Natural killer cell (primary cell): ENCODE measurements around the gene NREP. TPM values are rescaled to one million over a fixed set of nuclear protein-coding genes. Genes with fewer than 3 reads are reported as not detected.

ENCODE experiments used
- ATAC-seq, 3 donors: fragments of 150-1000 bp in 2 of 3; fragments of 200-7000 bp in 1 of 3; cut with Tn5 transposase; 1 replicate in 1 of 3; 2 replicates in 2 of 3; pipeline ENCODE4 v1.10.0; 2021; ENCODE audit warnings: mild to moderate bottlenecking in 2 of 3, moderate library complexity in 2 of 3
- DNase-seq, 2 donors: peaks; one replicate each; pipeline versions ENCODE4 v3.0.0 to v3.0.0-alpha.2; 2013 to 2021; ENCODE audit warnings: mixed read lengths in 1 of 2
- H3K27ac ChIP-seq: one replicate; pipeline ENCODE4 v1.5.1; 2013; ENCODE audit warnings: mild to moderate bottlenecking, low read length
- H3K27me3 ChIP-seq: one replicate; pipeline ENCODE4 v1.6.1; 2013; ENCODE audit warnings: low read length; ENCODE audit not compliant: control insufficient read depth, insufficient read depth
- H3K36me3 ChIP-seq: one replicate; pipeline ENCODE4 v1.6.1; 2013; ENCODE audit warnings: low read length; ENCODE audit not compliant: control insufficient read depth, insufficient read depth
- H3K4me1 ChIP-seq: one replicate; pipeline ENCODE4 v1.6.1; 2013; ENCODE audit warnings: low read length; ENCODE audit not compliant: control insufficient read depth, insufficient read depth
- H3K4me3 ChIP-seq: one replicate; pipeline ENCODE4 v1.5.1; 2013; ENCODE audit warnings: low read length
- H3K9me3 ChIP-seq: one replicate; pipeline ENCODE4 v1.6.1; 2013; ENCODE audit warnings: low read length; ENCODE audit not compliant: control insufficient read depth, insufficient read depth
- H3K27ac Mint-ChIP-seq, 2 donors: one replicate each; pipeline ENCODE4 v1.8.0; 2022; ENCODE audit warnings: mild to moderate bottlenecking in 2 of 2, mixed read lengths in 2 of 2, moderate library complexity in 1 of 2
- H3K27me3 Mint-ChIP-seq, 2 donors: one replicate each; pipeline ENCODE4 v1.8.0; 2022; ENCODE audit warnings: low read depth in 2 of 2, mixed read lengths in 2 of 2
- H3K36me3 Mint-ChIP-seq: one replicate; pipeline ENCODE4 v1.8.0; 2022; ENCODE audit warnings: mixed read lengths
- H3K4me1 Mint-ChIP-seq, 2 donors: one replicate each; pipeline ENCODE4 v1.8.0; 2022; ENCODE audit warnings: mixed read lengths in 2 of 2
- H3K4me3 Mint-ChIP-seq: one replicate; pipeline ENCODE4 v1.8.0; 2022; ENCODE audit warnings: mild to moderate bottlenecking, moderate library complexity, mixed read lengths
- H3K9me3 Mint-ChIP-seq, 2 donors: one replicate each; pipeline ENCODE4 v1.8.0; 2022; ENCODE audit warnings: mixed read lengths in 2 of 2
- CTCF ChIP-seq: fragments of 200-600 bp; IDR thresholded peaks from one replicate; pipeline ENCODE4 v1.8.0; 2022; ENCODE audit warnings: antibody characterized with exemption
- WGBS: methylation state at CpG from one replicate; pipeline ENCODE4 v1.1.7; 2013; ENCODE audit warnings: missing lambda C conversion rate; ENCODE audit not compliant: insufficient coverage; 5-methylcytosine and 5-hydroxymethylcytosine counted together
- intact Hi-C: fragments of 100-400 bp; cut with micrococcal nuclease; formaldehyde crosslinking; loops from one replicate; pipeline ENCODE4 v1.14.2; 2022
- total RNA-seq, 4 donors: library from RNA; stranded (reverse); fragments of 120-200 nt in 1 of 4; gene quantifications; one replicate each; pipeline versions ENCODE4 v1.2.3 to v1.2.4, GENCODE V29; 2013 to 2022

NREP gene
- total RNA-seq, 3 donors from 2014 or later (not counting 1 experiment from before 2014, with no cell fraction given), result 7.6 to 9.9 (median 8.4) TPM

GRCh38 chr5:111765613-111766571 lies 8.9 kb upstream of the NREP start:
- Histone ChIP-seq H3K4me1 (no peaks in the 10 kb centered on the region), H3K36me3 (no peaks in the 10 kb centered on the region), H3K4me3 (no peak overlapping the region), H3K27me3 (no peaks in the 10 kb centered on the region), H3K27ac (no peak overlapping the region), H3K9me3 (no peaks in the 10 kb centered on the region)
- Mint-ChIP-seq H3K9me3 (no peaks in the 10 kb centered on the region), H3K27me3 (peaks cover 0 to 8% of the 10 kb centered on the region in 2 donors), H3K4me1 (no peaks in the 10 kb centered on the region), H3K36me3 (no peaks in the 10 kb centered on the region), H3K4me3 (no peak overlapping the region), H3K27ac (no peak overlapping the region)
- no peak for TF ChIP-seq CTCF
- DNase-seq (no peak), ATAC-seq (no peak)
- intact Hi-C loops, result no loop called here
- WGBS, result 88% methylated on average over 6 of the region's 8 CpGs

DNA sequence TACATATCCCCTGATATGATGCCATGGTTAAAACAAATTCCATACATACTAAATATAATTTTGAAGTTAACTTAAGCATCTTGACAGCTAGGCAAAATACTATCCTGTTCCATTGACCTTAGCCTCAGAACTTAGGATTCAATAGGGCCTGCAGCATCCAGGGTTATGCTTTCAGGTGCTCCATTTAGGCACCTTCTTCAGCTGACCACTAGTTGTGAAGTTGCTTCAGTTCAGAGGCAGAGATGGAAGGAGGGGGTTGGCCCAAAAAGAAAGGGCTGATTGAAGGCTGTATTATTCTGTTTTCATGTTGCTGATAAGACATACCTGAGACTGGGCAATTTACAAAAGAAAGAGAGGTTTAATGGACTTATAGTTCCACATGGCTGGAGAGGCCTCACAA lies 7.0 kb upstream of the NREP start:
- Mint-ChIP-seq H3K36me3 (no peaks in the 10 kb centered on the region), H3K9me3 (no peaks in the 10 kb centered on the region), H3K27ac (no peak overlapping the region), H3K4me1 (no peaks in the 10 kb centered on the region), H3K4me3 (no peak overlapping the region), H3K27me3 (peaks cover 0 to 8% of the 10 kb centered on the region in 2 donors)
- no peaks in the 10 kb centered on the region for H3K4me1 ChIP-seq
- TF ChIP-seq CTCF, result no peak
- intact Hi-C loops, result no loop called here
- H3K27ac ChIP-seq, result no peak overlapping the region
- no peak overlapping the region for H3K4me3 ChIP-seq
- no peaks in the 10 kb centered on the region for H3K9me3 ChIP-seq
- DNase-seq (no peak), ATAC-seq (no peak)
- no peaks in the 10 kb centered on the region for H3K36me3 ChIP-seq
- no peaks in the 10 kb centered on the region for H3K27me3 ChIP-seq

DNA sequence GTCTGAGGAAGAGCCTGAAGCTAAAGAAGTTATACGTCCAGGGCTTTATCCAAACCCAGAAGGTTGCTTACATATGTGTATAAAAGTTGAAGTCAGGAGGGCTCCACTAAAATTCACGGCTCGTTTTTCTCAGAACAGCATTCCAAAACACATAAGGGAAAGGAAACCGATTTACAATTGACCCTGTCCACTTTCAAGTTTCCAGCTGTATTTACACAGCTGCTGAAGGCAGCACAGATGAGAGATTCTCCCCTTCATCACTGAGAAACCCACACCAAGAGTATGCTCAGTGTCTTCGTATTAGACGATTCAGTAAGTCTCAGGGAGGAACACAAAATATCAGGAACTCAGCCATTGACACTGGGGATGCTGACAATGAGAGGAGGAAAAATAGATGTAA lies 5.9 kb upstream of the NREP start:
- no peak overlapping the region for H3K27ac Mint-ChIP-seq
- H3K4me1 Mint-ChIP-seq, result peaks cover 7 to 8% of the 10 kb centered on the region in 2 donors
- peaks cover 0 to 6% of the 10 kb centered on the region in 2 donors for H3K27me3 Mint-ChIP-seq
- no peaks in the 10 kb centered on the region for H3K9me3 Mint-ChIP-seq
- no peak for TF ChIP-seq CTCF
- Histone ChIP-seq H3K27me3 (no peaks in the 10 kb centered on the region), H3K27ac (no peak overlapping the region), H3K36me3 (no peaks in the 10 kb centered on the region), H3K4me1 (peaks cover 4% of the 10 kb centered on the region), H3K9me3 (no peaks in the 10 kb centered on the region), H3K4me3 (no peak overlapping the region)
- H3K36me3 Mint-ChIP-seq, result no peaks in the 10 kb centered on the region
- H3K4me3 Mint-ChIP-seq, result no peak overlapping the region
- ATAC-seq (no peak), DNase-seq (no peak)
- WGBS, result 86% methylated on average over 6 of the region's 6 CpGs
- intact Hi-C loops, result no loop called here
